HG03064 (cell line): ENCODE measurements around the gene NPAS3.

Experiments used
- ATAC-seq: cut with Tn5 transposase; IDR thresholded peaks from one replicate; pipeline ENCODE4 v1.9.1; 2021; ENCODE audit warnings: low read depth; ENCODE audit not compliant: unreplicated experiment

Gene NPAS3

DNA sequence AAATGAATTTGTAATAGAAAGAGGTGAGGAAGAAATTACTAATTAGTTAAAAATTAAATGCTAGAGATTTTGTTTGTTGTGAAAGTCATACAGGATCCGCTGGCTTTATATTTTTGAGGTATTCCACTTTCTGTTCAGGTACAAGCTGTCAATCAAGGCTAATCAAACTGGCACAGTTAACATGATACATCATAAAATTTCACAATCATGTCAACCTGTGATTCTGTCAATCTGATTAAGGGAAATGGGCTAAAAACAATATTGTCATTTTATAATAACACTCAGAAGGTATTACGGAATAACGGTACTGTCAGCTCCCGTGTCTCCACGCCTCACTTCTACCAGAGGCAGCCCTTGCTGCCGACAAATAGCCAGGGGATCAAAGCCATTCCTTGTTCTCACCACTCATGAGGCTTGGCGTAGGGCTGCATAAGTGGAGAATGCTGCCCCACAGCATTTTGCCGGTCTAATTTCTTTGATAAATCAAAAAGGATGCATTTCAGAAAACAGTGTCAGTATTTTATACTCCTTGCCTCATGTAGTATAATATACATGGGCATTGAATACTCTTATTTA is 352.9 kb downstream of the NPAS3 start:
- no peak for ATAC-seq

- no peak for ATAC-seq
Observed at GRCh38 chr14:33294419-33294818, 355.7 kb downstream of the NPAS3 start.

GRCh38 chr14:33297565-33297964 is 358.9 kb downstream of the NPAS3 start:
- no peak for ATAC-seq

DNA sequence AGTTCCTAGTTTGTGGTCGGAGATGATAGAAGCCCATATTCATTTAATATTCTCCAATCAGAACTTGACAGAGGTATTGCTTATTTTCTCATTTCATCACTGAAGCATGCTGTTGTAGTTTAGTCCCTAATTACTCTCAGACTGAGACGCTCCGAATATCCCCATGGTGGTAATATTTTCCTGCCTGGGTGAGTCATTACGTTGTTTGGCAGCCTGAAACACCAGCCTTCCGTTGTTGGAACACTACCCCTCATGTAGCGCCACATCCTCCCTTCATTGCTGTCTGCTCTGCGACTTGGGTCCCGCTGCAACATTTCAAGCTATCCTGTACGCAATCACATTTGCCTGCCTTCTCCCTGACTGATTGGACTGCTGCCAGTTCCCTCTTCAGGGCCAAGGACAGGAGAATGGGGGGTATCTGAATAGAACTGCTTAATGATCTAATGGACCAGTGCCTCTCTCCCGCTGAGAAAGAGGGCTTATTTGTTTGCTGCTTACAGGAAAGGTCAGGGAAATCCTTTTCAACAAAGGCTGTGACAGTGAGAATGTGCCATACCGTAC is 369.1 kb downstream of the NPAS3 start:
- no peak for ATAC-seq

- no peak for ATAC-seq
Observed at GRCh38 chr14:33309106-33309505, 370.4 kb downstream of the NPAS3 start.

GRCh38 chr14:33315217-33315616 is 376.5 kb downstream of the NPAS3 start:
- ATAC-seq, result no peak

GRCh38 chr14:33315721-33316120 is 377.0 kb downstream of the NPAS3 start:
- no peak for ATAC-seq

- ATAC-seq, result no peak
Observed at GRCh38 chr14:33317675-33318074, 379.0 kb downstream of the NPAS3 start.

DNA sequence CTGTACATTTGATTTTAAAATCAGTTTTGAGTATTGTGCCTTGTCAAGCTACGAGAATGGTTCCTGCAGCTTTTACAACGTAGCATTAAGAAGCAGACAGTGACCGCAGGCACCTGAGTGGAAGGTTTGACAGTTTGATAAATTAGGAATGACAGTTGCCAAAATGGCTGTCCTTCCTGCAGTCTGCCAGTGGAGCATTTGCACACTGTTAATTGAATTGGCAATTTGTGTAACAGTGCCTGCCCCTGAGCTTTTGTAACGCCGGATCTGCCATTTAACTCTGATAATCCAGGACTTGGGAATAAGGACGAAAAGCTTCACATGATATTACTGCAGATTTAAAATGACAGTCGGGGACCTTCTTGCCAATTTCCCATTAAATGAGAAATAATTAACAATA is 385.3 kb downstream of the NPAS3 start:
- no peak for ATAC-seq

DNA sequence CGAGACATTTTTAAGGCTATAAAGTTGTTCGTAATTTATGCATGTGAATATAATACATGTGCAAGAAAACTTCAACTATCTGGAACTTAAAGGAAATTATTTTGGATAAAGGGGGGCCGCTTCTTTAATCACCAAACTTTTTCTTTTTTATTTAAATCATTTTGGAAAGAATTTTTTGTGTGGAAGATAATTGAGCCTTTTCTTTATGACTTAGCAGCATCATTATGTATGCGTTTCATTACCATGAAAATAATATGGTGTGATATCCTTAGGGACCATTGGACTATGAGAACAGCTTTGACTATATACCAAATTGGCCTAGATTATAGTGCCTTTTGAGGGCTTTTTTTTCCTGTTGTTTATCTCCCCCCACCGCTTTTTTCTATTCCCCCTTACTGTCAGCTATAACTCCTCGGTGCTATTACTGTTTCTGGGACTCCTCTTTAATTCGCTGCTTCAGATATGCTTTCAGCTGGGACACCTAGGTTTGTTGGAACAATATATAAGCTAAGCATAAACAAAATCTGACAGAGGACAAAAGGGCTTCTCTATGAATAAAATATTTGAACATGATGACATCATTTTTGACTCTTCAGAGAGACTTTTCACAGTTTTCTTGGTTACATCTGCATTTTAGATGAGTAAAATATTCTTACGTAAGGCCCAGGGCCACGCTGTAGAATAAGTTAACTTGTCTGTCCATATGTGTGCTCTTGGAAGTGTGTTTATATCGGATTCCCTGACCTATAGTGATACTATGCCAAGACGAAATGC is 392.7 kb downstream of the NPAS3 start:
- no peak for ATAC-seq

DNA sequence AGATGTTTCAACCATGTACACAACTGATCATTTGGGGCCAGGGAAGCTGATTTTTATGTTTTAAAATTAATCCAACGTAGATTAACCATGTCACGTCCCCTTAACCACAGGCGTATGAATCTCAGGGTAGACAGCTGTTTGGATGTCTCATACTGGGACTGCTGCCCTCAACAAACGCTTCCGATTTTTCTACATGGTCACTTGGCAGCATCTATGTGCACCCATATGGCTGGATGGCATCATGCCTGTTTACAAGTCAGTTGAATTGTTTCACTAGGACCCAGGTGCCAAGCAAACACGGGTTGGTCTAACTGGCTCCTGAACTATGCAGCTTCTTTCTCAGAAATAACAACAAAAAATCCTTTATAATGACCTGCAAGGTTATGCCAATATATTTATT is 393.8 kb downstream of the NPAS3 start:
- ATAC-seq, result no peak

- no peak for ATAC-seq
Observed at GRCh38 chr14:33335366-33335765, 396.7 kb downstream of the NPAS3 start.

GRCh38 chr14:33342299-33342974 is 403.8 kb downstream of the NPAS3 start:
- no peak for ATAC-seq

- ATAC-seq, result no peak
Observed at GRCh38 chr14:33343016-33343415, 404.3 kb downstream of the NPAS3 start.

- no peak for ATAC-seq
Observed at GRCh38 chr14:33347796-33348195, 409.1 kb downstream of the NPAS3 start.

DNA sequence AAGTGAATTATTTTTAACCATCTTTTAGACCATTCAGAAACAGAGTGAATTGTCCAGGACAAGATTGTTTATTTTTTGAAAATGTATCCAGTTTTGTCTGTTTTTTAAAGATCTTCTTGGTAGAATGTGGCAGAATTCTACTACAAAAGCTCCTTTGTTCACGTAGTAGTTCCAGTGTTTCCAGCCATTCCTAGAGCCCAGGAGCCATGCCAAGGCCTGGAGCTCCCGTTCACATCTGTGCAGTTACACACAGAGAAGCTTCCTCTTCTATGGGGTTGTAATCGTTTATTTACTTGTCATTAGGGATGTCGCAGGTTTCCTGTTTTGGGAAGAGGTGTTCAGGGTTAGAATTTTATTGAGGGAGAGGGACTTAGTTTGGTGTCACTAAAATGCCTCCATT is 409.8 kb downstream of the NPAS3 start:
- ATAC-seq, result no peak

DNA sequence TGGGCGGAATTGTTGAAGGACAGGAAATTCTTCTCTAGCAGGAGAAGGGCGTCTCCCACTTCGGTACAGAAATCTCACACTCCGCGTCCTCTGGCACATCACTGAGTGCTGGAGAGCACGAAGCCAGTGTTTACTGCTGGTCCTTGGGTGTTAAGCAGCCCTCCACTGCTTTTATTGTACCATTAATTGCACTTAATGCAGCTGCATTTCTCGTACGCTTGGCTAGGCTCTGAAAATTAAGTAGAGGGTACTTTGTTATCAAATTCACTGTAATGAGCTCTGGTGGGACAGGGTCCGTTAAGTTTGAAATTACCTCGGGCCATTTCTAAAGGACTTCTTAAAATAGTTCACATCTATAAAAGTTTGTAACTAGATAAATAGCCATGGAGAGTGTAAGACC is 411.2 kb downstream of the NPAS3 start:
- ATAC-seq, result no peak

DNA sequence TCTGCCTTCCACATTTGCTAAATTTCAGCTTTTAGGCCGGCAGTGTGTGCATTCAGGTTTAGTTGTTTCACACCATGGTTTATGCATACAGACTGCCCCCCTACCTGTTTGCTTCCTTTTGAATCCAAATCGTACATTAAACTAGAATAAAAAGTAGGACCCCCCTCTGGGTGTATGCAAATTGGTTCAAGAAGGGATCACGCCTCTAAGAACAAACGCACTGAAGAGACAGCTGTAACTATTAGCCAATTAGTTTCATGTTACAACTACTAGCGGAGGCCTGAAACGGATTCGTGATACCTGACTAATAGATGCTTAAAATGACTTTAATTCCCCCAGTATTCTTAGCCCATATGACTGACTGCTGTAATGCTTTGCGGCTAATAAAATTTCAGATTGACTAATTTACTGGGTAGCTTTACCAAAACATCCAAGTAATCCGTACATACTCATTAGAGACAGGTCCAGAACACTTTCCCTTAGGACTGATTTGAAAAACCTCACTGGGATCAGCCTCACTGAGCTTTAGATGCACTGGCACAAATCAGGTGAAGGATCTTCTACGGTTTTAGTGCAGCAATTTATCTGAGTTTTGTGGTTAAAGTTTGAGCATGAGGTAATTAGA is 411.8 kb downstream of the NPAS3 start:
- ATAC-seq, result no peak

DNA sequence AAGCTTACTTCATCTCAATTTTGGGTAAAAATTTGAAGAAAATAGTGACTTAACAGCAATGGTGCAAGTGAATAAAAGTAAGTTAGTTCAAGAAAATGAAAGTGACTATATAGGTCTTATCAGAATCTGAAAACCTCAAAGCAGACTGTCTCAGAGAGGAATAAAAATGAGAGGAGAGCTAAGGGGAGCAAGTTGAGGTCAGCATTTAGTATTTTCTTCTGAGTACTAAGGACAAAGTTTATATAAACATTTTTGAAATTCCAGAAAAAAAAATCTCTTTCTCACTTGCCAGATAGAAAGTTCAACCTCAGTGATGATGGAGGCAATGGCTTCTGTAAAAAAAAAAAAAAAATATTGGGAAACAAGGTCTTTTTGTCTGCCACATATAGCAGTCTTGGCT is 414.1 kb downstream of the NPAS3 start:
- ATAC-seq, result no peak

GRCh38 chr14:33356181-33356580 is 417.5 kb downstream of the NPAS3 start:
- ATAC-seq, result no peak
